ENCODE results near the gene MACROD2.

DNA sequence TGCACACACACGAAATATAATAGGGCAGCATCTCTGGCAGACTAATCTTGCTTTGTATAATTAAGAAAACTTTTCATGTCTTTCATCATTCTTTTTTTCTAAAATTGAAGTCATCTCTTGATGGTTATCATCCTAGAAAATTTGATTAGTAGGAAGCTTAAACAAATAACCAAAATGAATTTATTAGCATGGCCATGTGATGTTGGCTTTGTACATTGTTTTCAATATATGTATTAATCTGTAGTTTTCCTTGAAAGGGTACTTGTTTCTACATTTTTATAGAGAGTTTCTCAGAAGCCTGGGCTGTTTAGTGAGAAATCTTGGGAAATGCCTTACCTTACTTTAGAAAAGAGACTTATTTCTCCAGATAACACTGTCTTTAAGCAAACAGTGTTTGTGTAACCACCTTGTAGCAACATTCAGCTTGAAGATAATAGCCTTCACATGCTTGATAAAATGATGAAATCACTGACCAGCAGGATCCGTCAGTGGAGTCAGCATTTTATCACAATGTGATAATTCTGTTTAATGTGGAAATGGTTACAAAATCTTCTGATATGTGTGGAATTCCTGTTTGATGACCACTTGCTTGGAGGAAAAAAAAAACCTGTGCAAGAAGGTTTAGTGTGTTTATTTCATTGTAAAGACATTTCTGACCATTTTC is 147.8 kb downstream of the MACROD2 start:
- TF ChIP-seq CTCF (IDR thresholded peaks at IDR 0.05 in 2 of 3, conservative IDR thresholded peaks at IDR 0.05 in 1 of 3; ENCODE audit: borderline replicate concordance in 1 of 3, insufficient read depth in 1 of 3, low read depth in 2 of 3, low read length in 2 of 3): no peak
- no peak for TF ChIP-seq ZNF274 (IDR thresholded peaks at IDR 0.05; ENCODE audit: low read depth, low read length)
- no peak for TF ChIP-seq POLR2A (IDR thresholded peaks at IDR 0.05; ENCODE audit: borderline replicate concordance, extremely low read depth, insufficient read depth, insufficient read length)
- TF ChIP-seq EZH2phosphoT487 (IDR thresholded peaks at IDR 0.05; ENCODE audit: borderline replicate concordance): no peak

All from HCT116 (cell line).